Naive thymus-derived CD8-positive, alpha-beta T cell (primary cell): Measurements from ENCODE around the gene RPL32. TPM values are rescaled to one million over a fixed set of nuclear protein-coding genes. Genes with fewer than 3 reads are reported as not detected.
A peak's percentile ranks its signal among the peaks of the same experiment; 100 is the strongest.

Experiments
- ATAC-seq, 2 donors: fragments of 150-1000 bp; cut with Tn5 transposase in 1 of 2; sonication (Bioruptor Pico), chemical (Tn5 transposase) in 1 of 2; 1 replicate in 1 of 2; 2 replicates in 1 of 2; pipeline ENCODE4 v1.10.0; 2021; ENCODE audit warnings: mild to moderate bottlenecking in 2 of 2, moderate library complexity in 2 of 2
- POLR2A ChIA-PET: fragments of 350-600 bp; sonication (Branson Sonifier 250); formaldehyde crosslinking; loops from one replicate; lab custom pipeline; 2021; ENCODE audit warnings: antibody characterized with exemption; lab: Charles Lee
- DNase-seq, 10 donors: peaks; one replicate each; pipeline versions ENCODE4 v3.0.0 to v3.0.0-alpha.2; 2020 to 2022
- H3K27ac Mint-ChIP-seq, 10 donors: one replicate each; pipeline ENCODE4 v1.8.0; 2020 to 2022; ENCODE audit warnings: mild to moderate bottlenecking in 10 of 10, mixed read lengths in 10 of 10, moderate library complexity in 4 of 10, inconsistent platforms in 1 of 10
- H3K27me3 Mint-ChIP-seq, 5 donors: one replicate each; pipeline ENCODE4 v1.8.0; 2021 to 2022; ENCODE audit warnings: mixed read lengths in 5 of 5
- H3K36me3 Mint-ChIP-seq, 3 donors: one replicate each; pipeline ENCODE4 v1.8.0; 2020 to 2022; ENCODE audit warnings: mixed read lengths in 3 of 3, mild to moderate bottlenecking in 2 of 3, inconsistent platforms in 1 of 3
- H3K4me1 Mint-ChIP-seq, 4 donors: one replicate each; pipeline ENCODE4 v1.8.0; 2021 to 2022; ENCODE audit warnings: mixed read lengths in 4 of 4
- H3K4me3 Mint-ChIP-seq, 10 donors: one replicate each; pipeline ENCODE4 v1.8.0; 2020 to 2022; ENCODE audit warnings: mild to moderate bottlenecking in 10 of 10, mixed read lengths in 10 of 10, moderate library complexity in 6 of 10, inconsistent platforms in 1 of 10
- H3K9me3 Mint-ChIP-seq, 9 donors: one replicate each; pipeline ENCODE4 v1.8.0; 2020 to 2022; ENCODE audit warnings: mixed read lengths in 9 of 9, mild to moderate bottlenecking in 3 of 9, inconsistent platforms in 1 of 9, moderate library complexity in 1 of 9
- polyA plus RNA-seq, 3 donors: library from polyadenylated mRNA; unstranded; fragments of 300-500 nt; fragmentation: Illumina TruSeq; gene quantifications; one replicate each; pipeline ENCODE4 v1.2.3, GENCODE V29; 2021
- total RNA-seq, 8 experiments: library from RNA in 2 of 8; stranded (reverse) in 2 of 8; gene quantifications; one replicate each; pipeline ENCODE4 v1.2.3 and lab custom pipeline; 2021 to 2026

RPL32 gene
- total and polyA plus RNA-seq, 5 experiments from 2014 or later = 4,123 to 5,220 (median 4,376) TPM

DNA sequence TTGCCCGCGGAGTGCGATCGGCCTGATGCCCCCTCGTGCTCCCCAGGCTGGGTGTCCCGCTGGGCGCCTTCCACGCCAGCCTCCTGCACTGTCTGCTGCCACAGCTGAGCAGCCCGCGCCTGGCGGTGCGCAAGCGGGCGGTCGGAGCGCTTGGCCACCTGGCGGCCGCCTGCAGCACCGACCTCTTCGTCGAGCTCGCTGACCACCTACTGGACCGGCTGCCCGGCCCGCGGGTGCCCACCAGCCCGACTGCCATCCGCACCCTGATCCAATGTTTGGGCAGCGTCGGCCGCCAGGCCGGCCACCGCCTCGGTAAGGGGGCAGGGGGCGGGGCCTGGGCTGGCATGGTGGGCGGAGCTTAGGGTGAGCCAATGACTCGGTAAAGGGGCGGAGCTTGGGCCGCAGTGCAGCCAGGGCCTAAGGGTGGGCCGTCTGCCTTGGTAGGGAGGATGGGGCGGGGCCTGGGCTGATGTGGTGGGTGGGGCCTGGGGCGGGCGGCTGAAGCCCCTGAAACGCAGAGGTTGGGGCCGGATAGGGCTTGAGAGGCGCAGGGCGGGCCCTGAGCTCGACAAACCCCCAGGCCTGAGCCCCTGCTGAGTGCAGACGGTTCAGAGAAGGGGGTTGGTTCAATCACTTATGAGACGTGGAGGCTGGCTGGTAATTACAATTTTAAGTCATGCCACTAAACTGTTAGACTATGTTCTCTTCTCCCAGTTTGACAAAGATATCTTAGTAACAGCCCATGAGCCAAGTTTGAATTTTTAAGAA, 31.2 kb downstream of the RPL32 start:
- ATAC-seq = peak; percentile 96 to 97
- no peaks in the 10 kb centered on the region for H3K27me3 Mint-ChIP-seq
- no peaks in the 10 kb centered on the region for H3K36me3 Mint-ChIP-seq
- H3K27ac Mint-ChIP-seq = peak overlapping the region in 9 of 10 donors; percentile 25 to 92 (median 90)
- H3K9me3 Mint-ChIP-seq = no peaks in the 10 kb centered on the region
- POLR2A ChIA-PET = interaction anchor here (0.7 to 3.0 kb wide), 9 partner anchors 9 to 148 kb away, joined by 3 to 34 read pairs (median 7); partner anchors contain the start of genes CAND2, RAF1 and RPL32
- DNase-seq = peak; percentile 92 to 99 (median 98)
- H3K4me3 Mint-ChIP-seq = peak overlapping the region; percentile 65 to 84 (median 68)
- peaks cover 4 to 22% (median 10%) of the 10 kb centered on the region in 4 donors for H3K4me1 Mint-ChIP-seq

DNA sequence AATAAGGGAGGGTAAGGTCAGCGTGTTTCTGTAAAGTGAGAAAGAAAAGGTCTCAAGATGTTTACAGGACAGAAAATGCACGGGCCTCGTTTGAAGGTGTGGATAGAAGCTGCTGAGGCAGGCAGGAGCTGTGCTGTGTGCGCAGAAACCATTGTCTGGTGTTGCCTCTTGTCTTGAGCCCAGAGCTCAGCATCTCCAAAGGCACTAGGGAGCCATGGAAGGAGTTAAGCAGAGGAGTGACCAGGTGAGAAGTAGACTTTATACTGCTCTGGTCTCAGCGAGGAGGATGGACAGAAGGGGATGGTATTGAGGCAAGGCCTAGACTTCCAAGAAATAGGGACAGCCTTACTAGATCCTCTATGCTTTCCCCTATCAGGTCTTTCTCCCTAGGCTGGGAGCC, 31.9 kb downstream of the RPL32 start:
- DNase-seq (no peak), ATAC-seq (no peak)
- Mint-ChIP-seq H3K27me3 (no peaks in the 10 kb centered on the region), H3K36me3 (no peaks in the 10 kb centered on the region), H3K27ac (peak overlapping the region in 7 of 10 donors; percentile 17 to 74 (median 25)), H3K9me3 (no peaks in the 10 kb centered on the region), H3K4me3 (peak overlapping the region; percentile 53 to 86 (median 68)), H3K4me1 (peaks cover 4 to 22% (median 10%) of the 10 kb centered on the region in 4 donors)
- POLR2A ChIA-PET = interaction anchor here (1.3 to 3.0 kb wide), 6 partner anchors 11 to 147 kb away, joined by 4 to 34 read pairs (median 10); partner anchors contain the start of genes CAND2, RAF1 and RPL32

GRCh38 chr3:12809001-12809400, 32.4 kb downstream of the RPL32 start:
- Mint-ChIP-seq H3K4me1 (peaks cover 4 to 22% (median 10%) of the 10 kb centered on the region in 4 donors), H3K9me3 (no peaks in the 10 kb centered on the region), H3K27ac (peak overlapping the region in 6 of 10 donors; percentile 17 to 74 (median 22)), H3K36me3 (peaks cover 0 to 2% (median 0%) of the 10 kb centered on the region in 3 donors), H3K27me3 (no peaks in the 10 kb centered on the region), H3K4me3 (peak overlapping the region; percentile 31 to 86 (median 68))
- ATAC-seq (no peak), DNase-seq (no peak)
- POLR2A ChIA-PET = interaction anchor here (0.6 to 2.8 kb wide), 5 partner anchors 10 to 21 kb away, joined by 3 to 15 read pairs (median 10); partner anchors contain the start of gene CAND2

- H3K36me3 Mint-ChIP-seq = peaks cover 0 to 2% (median under 1%) of the 10 kb centered on the region in 3 donors
- POLR2A ChIA-PET = interaction anchor here (0.6 to 2.8 kb wide), 4 partner anchors 10 to 21 kb away, joined by 3 to 10 read pairs (median 8); partner anchors contain the start of gene CAND2
- peak overlapping the region in 3 of 10 donors; percentile 2 to 15 (median 11) for H3K27ac Mint-ChIP-seq
- DNase-seq = no peak
- H3K27me3 Mint-ChIP-seq = no peaks in the 10 kb centered on the region
- peaks cover 4 to 22% (median 10%) of the 10 kb centered on the region in 4 donors for H3K4me1 Mint-ChIP-seq
- no peak for ATAC-seq
- peak overlapping the region; percentile 31 to 86 (median 68) for H3K4me3 Mint-ChIP-seq
- H3K9me3 Mint-ChIP-seq = no peaks in the 10 kb centered on the region
Measured at GRCh38 chr3:12808587-12808986, 32.8 kb downstream of the RPL32 start.

DNA sequence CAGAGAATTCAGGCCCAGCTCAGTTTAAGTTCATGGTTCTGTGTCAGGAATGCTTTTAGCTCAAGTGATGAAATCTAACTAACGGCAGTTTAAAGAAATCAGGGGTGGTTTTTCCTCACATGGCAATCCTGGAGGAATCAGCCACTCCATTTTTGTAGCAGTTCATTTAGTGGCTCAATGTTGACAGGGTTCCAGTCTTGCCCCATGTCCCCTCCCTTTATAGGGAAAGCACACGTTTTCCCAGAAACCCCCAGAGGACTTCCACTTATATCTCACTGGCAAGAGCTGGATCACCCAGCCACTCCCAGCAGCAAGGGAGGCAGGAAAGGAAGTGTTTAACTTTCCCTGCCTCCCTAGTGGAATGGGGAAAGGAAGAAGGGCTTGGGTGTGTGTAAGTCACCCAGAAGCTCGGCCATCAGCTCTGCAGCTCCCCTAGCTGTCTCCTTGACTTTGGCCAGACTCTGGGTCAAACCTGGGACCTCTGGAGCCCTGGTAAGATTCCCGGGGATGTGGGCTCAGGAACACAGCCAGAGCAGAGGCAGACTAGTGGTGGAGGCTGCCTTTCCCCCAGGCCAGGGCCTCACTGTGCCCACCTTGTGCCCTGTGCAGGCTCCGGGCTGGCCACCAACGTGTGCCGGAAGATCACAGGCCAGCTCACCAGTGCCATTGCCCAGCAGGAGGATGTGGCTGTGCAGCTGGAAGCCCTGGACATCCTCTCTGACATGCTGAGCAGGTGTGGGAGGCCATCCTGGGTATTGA, 33.6 kb downstream of the RPL32 start:
- Mint-ChIP-seq H3K27me3 (no peaks in the 10 kb centered on the region), H3K27ac (no peak overlapping the region), H3K4me1 (peaks cover 4 to 22% (median 10%) of the 10 kb centered on the region in 4 donors), H3K9me3 (no peaks in the 10 kb centered on the region), H3K36me3 (peaks cover 0 to 5% (median 2%) of the 10 kb centered on the region in 3 donors), H3K4me3 (peak overlapping the region in 2 of 10 donors; percentile 4 to 40)
- POLR2A ChIA-PET = interaction anchor here (1.8 to 2.8 kb wide), 2 partner anchors 11 to 20 kb away, joined by 7 to 10 read pairs; partner anchors contain the start of gene CAND2
- ATAC-seq (no peak), DNase-seq (no peak)

- ATAC-seq = no peak
- peaks cover 0 to 5% (median 2%) of the 10 kb centered on the region in 3 donors for H3K36me3 Mint-ChIP-seq
- no peak overlapping the region for H3K27ac Mint-ChIP-seq
- POLR2A ChIA-PET = interaction anchor here (1.1 to 1.8 kb wide), 2 partner anchors 11 to 35 kb away, joined by 3 to 7 read pairs; partner anchors contain the start of genes CAND2 and RPL32
- no peak for DNase-seq
- H3K9me3 Mint-ChIP-seq = no peaks in the 10 kb centered on the region
- no peak overlapping the region for H3K4me3 Mint-ChIP-seq
- H3K27me3 Mint-ChIP-seq = no peaks in the 10 kb centered on the region
- peaks cover 4 to 22% (median 10%) of the 10 kb centered on the region in 4 donors for H3K4me1 Mint-ChIP-seq
Measured at GRCh38 chr3:12807066-12807465, 34.3 kb downstream of the RPL32 start.

DNA sequence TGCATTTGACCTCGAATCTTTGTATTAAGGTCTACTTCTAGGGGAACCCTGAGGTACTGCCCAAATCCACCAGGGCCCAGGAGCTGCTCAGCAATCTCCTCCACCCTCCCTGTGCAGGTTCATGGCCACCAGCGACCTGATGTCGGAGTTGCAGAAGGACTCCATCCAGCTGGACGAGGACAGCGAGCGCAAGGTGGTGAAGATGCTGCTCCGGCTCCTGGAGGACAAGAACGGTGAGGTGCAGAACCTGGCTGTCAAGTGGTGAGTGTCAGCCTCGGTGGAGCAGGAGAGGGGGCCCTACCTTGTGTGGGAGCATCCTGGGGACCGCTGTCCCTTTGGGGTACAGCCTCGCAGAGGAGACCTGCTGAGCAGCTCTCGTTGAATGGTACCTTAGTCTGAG, 38.0 kb downstream of the RPL32 start:
- no peaks in the 10 kb centered on the region for H3K27me3 Mint-ChIP-seq
- H3K36me3 Mint-ChIP-seq = peaks cover 0 to 5% (median 2%) of the 10 kb centered on the region in 3 donors
- no peak overlapping the region for H3K4me3 Mint-ChIP-seq
- no peaks in the 10 kb centered on the region for H3K9me3 Mint-ChIP-seq
- DNase-seq (no peak), ATAC-seq (no peak)
- peak overlapping the region in 1 of 10 donors; percentile 19 for H3K27ac Mint-ChIP-seq
- H3K4me1 Mint-ChIP-seq = peaks cover 0 to 3% (median 1%) of the 10 kb centered on the region in 4 donors
- POLR2A ChIA-PET = no interaction called here

- peak overlapping the region in 2 of 10 donors; percentile 37 to 70 for H3K27ac Mint-ChIP-seq
- DNase-seq (no peak), ATAC-seq (no peak)
- no peak overlapping the region for H3K4me3 Mint-ChIP-seq
- POLR2A ChIA-PET = interaction anchor here (2.2 kb wide), 1 partner anchor 10 kb away, joined by 10 read pairs; no protein-coding TSS in a partner anchor
- peaks cover 0 to 5% (median 2%) of the 10 kb centered on the region in 3 donors for H3K36me3 Mint-ChIP-seq
- no peaks in the 10 kb centered on the region for H3K9me3 Mint-ChIP-seq
- peaks cover 5 to 23% (median 13%) of the 10 kb centered on the region in 4 donors for H3K4me1 Mint-ChIP-seq
- peaks cover 0 to 6% (median 3%) of the 10 kb centered on the region in 5 donors for H3K27me3 Mint-ChIP-seq
Measured at GRCh38 chr3:12799525-12800440, 41.6 kb downstream of the RPL32 start.

DNA sequence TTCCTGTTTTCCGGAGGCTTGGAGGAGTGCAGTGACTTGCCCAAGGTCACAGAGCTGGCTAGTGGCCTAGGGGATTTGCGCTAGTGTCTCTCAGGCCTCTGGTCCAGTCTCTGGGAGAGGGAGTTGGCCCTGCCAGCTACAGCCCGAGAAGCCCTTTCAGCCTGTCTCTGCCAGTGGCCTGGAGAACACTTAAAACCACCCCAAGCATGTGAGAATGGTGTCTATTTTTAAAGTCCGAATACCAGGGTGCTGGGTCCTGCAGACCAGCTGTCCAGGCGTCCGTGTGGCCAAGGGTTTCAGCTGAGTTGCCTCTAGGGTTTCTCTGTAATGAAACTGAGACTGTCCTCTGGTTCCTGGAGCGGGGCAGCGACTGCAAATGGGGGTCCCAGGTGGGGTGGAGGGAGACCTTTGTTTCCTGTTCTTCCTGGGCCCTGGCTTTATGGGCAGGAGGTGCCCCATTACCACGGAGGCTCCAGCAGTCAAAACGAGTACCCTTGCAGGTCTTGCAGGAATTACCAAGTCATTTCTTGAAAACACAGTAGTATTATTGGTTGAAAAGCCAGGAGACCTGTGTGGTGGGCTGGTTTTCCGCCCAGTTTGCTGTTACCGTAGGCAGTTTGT, 42.7 kb downstream of the RPL32 start:
- ATAC-seq = no peak
- H3K36me3 Mint-ChIP-seq = peaks cover 0 to 5% (median 0%) of the 10 kb centered on the region in 3 donors
- H3K4me1 Mint-ChIP-seq = peaks cover 5 to 23% (median 13%) of the 10 kb centered on the region in 4 donors
- POLR2A ChIA-PET = interaction anchor here (2.2 kb wide), 1 partner anchor 11 kb away, joined by 10 read pairs; no protein-coding TSS in a partner anchor
- no peak for DNase-seq
- H3K27me3 Mint-ChIP-seq = peaks cover 0 to 12% (median 3%) of the 10 kb centered on the region in 5 donors
- no peaks in the 10 kb centered on the region for H3K9me3 Mint-ChIP-seq
- H3K27ac Mint-ChIP-seq = peak overlapping the region in 5 of 10 donors; percentile 9 to 90 (median 46)
- H3K4me3 Mint-ChIP-seq = peak overlapping the region in 5 of 10 donors; percentile 61 to 94 (median 86)

DNA sequence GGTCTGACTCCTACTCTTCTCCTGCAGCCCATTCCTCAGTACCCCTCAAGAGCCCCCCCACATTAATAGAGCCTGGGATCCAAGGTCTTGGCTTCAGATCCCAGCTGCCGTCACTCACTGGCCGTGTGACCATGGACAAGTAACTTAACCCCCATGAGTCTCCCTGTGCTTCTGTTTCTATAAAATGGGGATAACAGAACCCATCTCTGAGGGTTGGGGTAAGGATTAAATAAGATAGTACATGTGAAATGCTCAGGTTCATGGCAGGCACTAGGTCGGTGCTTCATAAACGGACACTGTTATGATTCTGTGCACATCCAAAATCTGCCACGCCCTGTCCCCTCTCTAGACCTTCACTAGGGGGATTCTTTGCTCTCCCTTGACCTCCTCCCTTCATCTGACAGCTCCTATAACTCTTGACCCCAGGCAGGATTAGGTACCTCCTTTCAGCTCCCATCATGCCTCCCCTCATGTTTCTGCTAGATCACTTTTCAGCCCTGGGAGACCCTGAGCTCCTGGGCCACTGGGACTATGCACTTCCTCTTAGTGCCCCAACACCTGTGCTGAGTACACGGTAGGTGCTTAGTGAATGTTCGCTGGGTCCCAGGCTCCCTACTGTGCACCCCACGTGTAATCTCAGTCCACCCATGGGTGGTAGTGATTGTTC, 43.3 kb downstream of the RPL32 start:
- Mint-ChIP-seq H3K9me3 (no peaks in the 10 kb centered on the region), H3K4me1 (peaks cover 5 to 23% (median 13%) of the 10 kb centered on the region in 4 donors), H3K4me3 (peak overlapping the region in 9 of 10 donors; percentile 56 to 94 (median 70)), H3K27me3 (peaks cover 0 to 12% (median 3%) of the 10 kb centered on the region in 5 donors), H3K36me3 (no peaks in the 10 kb centered on the region), H3K27ac (peak overlapping the region in 9 of 10 donors; percentile 9 to 90 (median 41))
- ATAC-seq (no peak), DNase-seq (no peak)
- POLR2A ChIA-PET = interaction anchor here (2.2 to 2.3 kb wide), 2 partner anchors 11 to 43 kb away, joined by 10 to 18 read pairs; partner anchors contain the start of gene RPL32
